Smooth muscle cell (in vitro differentiated cells): ENCODE measurements around the gene OPCML. TPM values are rescaled to one million over a fixed set of nuclear protein-coding genes. Genes with fewer than 3 reads are reported as not detected.

Experiments
- DNase-seq: peaks from one replicate; lab custom pipeline; 2025; ENCODE audit not compliant: unreplicated experiment; lab: John Stamatoyannopoulos, UW
- H2AFZ ChIP-seq: fragments of 200-600 bp; sonication (generic); 2 replicates; pipeline ENCODE4 v1.6.0; 2016; ENCODE audit warnings: antibody characterized with exemption, low read depth, mild to moderate bottlenecking
- H3F3A ChIP-seq: fragments of 200-600 bp; sonication (generic); 2 replicates; pipeline ENCODE4 v1.6.0; 2017; ENCODE audit warnings: antibody characterized with exemption, low read depth
- H3K27ac ChIP-seq: fragments of 200-600 bp; sonication (generic); 2 replicates; pipeline ENCODE4 v1.5.1; 2016; ENCODE audit warnings: low read depth, mild to moderate bottlenecking
- H3K27me3 ChIP-seq: fragments of 200-600 bp; sonication (generic); 2 replicates; pipeline ENCODE4 v1.6.1; 2016; ENCODE audit warnings: low read depth, mild to moderate bottlenecking
- H3K36me3 ChIP-seq: fragments of 200-600 bp; sonication (generic); 2 replicates; pipeline ENCODE4 v1.5.1; 2016; ENCODE audit warnings: low read depth
- H3K4me1 ChIP-seq: fragments of 200-600 bp; sonication (generic); 2 replicates; pipeline ENCODE4 v1.5.1; 2016; ENCODE audit warnings: low read depth
- H3K4me2 ChIP-seq: fragments of 200-600 bp; sonication (generic); 2 replicates; pipeline ENCODE4 v1.6.0; 2016; ENCODE audit warnings: mild to moderate bottlenecking
- H3K4me3 ChIP-seq: fragments of 200-600 bp; sonication (generic); 2 replicates; pipeline ENCODE4 v1.5.1; 2016; ENCODE audit warnings: mild to moderate bottlenecking
- H3K79me2 ChIP-seq: fragments of 200-600 bp; sonication (generic); 2 replicates; pipeline ENCODE4 v1.6.0; 2016; ENCODE audit warnings: low read depth, mild to moderate bottlenecking
- H3K9ac ChIP-seq: fragments of 200-600 bp; sonication (generic); 2 replicates; pipeline ENCODE4 v1.6.0; 2016; ENCODE audit warnings: low read depth
- H3K9me3 ChIP-seq: fragments of 200-600 bp; sonication (generic); replicated peaks from 2 replicates; pipeline ENCODE4 v1.5.1; 2016; ENCODE audit warnings: low read depth
- H4K20me1 ChIP-seq: fragments of 200-600 bp; sonication (generic); 2 replicates; pipeline ENCODE4 v1.6.0; 2016; ENCODE audit warnings: low read depth
- CTCF ChIP-seq: fragments of 200-600 bp; sonication (generic); IDR thresholded peaks from 2 replicates; pipeline ENCODE4 v1.5.1; 2017; ENCODE audit warnings: borderline replicate concordance, mild to moderate bottlenecking, antibody characterized with exemption; ENCODE audit not compliant: insufficient read depth, poor library complexity, severe bottlenecking
- WGBS: methylation state at CpG from one replicate; pipeline ENCODE4 v1.1.7; 2016; ENCODE audit warnings: low lambda C conversion rate; 5-methylcytosine and 5-hydroxymethylcytosine counted together
- polyA plus RNA-seq: library from polyadenylated mRNA; unstranded; fragments of >200 nt; fragmentation: Nextera tagmentation; extraction: Ambion mirVana; gene quantifications from 2 replicates; pipeline ENCODE4 v1.2.1, GENCODE V29; 2016
- total RNA-seq: library from RNA; depleted of rRNA; stranded (reverse); fragments of >200 nt; gene quantifications from 2 replicates; pipeline ENCODE4 v1.2.3, GENCODE V29; 2014

The OPCML gene
- total and polyA plus RNA-seq, 2 experiments from 2014 or later, result 0.42 to 0.58 TPM

- Histone ChIP-seq H3K36me3 (no peaks in the 10 kb centered on the region), H3K4me1 (no peaks in the 10 kb centered on the region), H3K27ac (no peak overlapping the region), H3K4me3 (no peak overlapping the region), H4K20me1 (no peaks in the 10 kb centered on the region), H3K79me2 (no peaks in the 10 kb centered on the region), H3K4me2 (no peak overlapping the region), H3K9me3 (no peaks in the 10 kb centered on the region), H2AFZ (no peak overlapping the region), H3F3A (no peaks in the 10 kb centered on the region), H3K27me3 (peaks cover 15% of the 10 kb centered on the region), H3K9ac (no peak overlapping the region)
- TF ChIP-seq CTCF, result no peak
- no peak for DNase-seq
- 68% methylated on average over 5 of the region's 5 CpGs for WGBS
Measured at GRCh38 chr11:133029107-133029506, 503.2 kb downstream of the OPCML start.

GRCh38 chr11:133026952-133027351 is 505.3 kb downstream of the OPCML start:
- WGBS, result 85% methylated on average over 1 of the region's 1 CpG
- TF ChIP-seq CTCF, result no peak
- H3K36me3 ChIP-seq, result no peaks in the 10 kb centered on the region

GRCh38 chr11:133024301-133024700 is 508.0 kb downstream of the OPCML start:
- Histone ChIP-seq H4K20me1 (no peaks in the 10 kb centered on the region), H3K27me3 (peaks cover 17% of the 10 kb centered on the region), H3K79me2 (no peaks in the 10 kb centered on the region), H3K36me3 (no peaks in the 10 kb centered on the region), H3F3A (no peaks in the 10 kb centered on the region), H3K27ac (no peak overlapping the region), H3K4me2 (no peak overlapping the region), H3K9ac (no peak overlapping the region), H3K4me3 (no peak overlapping the region), H2AFZ (no peak overlapping the region), H3K9me3 (no peaks in the 10 kb centered on the region), H3K4me1 (no peaks in the 10 kb centered on the region)
- WGBS, result 89% methylated on average over 5 of the region's 5 CpGs
- no peak for TF ChIP-seq CTCF
- DNase-seq, result no peak

More at GRCh38 chr11:133026952-133027351, 505.3 kb downstream of the OPCML start:
- no peaks in the 10 kb centered on the region for H3K9me3 ChIP-seq
- no peak for DNase-seq
- H3K4me1 ChIP-seq, result no peaks in the 10 kb centered on the region
- no peaks in the 10 kb centered on the region for H3K79me2 ChIP-seq
- H3K4me3 ChIP-seq, result no peak overlapping the region
- H3K4me2 ChIP-seq, result no peak overlapping the region
- no peak overlapping the region for H3K9ac ChIP-seq
- no peaks in the 10 kb centered on the region for H4K20me1 ChIP-seq
- H3F3A ChIP-seq, result no peaks in the 10 kb centered on the region
- no peak overlapping the region for H3K27ac ChIP-seq
- peaks cover 6% of the 10 kb centered on the region for H3K27me3 ChIP-seq
- no peak overlapping the region for H2AFZ ChIP-seq

- Histone ChIP-seq H4K20me1 (no peaks in the 10 kb centered on the region), H3K27me3 (peaks cover 23% of the 10 kb centered on the region), H3K9ac (no peak overlapping the region), H3K4me3 (no peak overlapping the region), H3F3A (no peaks in the 10 kb centered on the region), H3K4me2 (no peak overlapping the region), H2AFZ (no peak overlapping the region), H3K36me3 (no peaks in the 10 kb centered on the region), H3K9me3 (no peaks in the 10 kb centered on the region), H3K4me1 (no peaks in the 10 kb centered on the region), H3K79me2 (no peaks in the 10 kb centered on the region), H3K27ac (no peak overlapping the region)
- TF ChIP-seq CTCF, result no peak
- 92% methylated on average over 9 of the region's 9 CpGs for WGBS
- no peak for DNase-seq
Measured at GRCh38 chr11:133023232-133023631, 509.1 kb downstream of the OPCML start.
